T-helper 22 cell (primary cell): ENCODE results near the gene SMAD3.

ENCODE experiments used
- DNase-seq: peaks from one replicate; pipeline ENCODE4 v3.0.0-alpha.2; 2020; ENCODE audit warnings: low read depth

SMAD3 gene

DNA sequence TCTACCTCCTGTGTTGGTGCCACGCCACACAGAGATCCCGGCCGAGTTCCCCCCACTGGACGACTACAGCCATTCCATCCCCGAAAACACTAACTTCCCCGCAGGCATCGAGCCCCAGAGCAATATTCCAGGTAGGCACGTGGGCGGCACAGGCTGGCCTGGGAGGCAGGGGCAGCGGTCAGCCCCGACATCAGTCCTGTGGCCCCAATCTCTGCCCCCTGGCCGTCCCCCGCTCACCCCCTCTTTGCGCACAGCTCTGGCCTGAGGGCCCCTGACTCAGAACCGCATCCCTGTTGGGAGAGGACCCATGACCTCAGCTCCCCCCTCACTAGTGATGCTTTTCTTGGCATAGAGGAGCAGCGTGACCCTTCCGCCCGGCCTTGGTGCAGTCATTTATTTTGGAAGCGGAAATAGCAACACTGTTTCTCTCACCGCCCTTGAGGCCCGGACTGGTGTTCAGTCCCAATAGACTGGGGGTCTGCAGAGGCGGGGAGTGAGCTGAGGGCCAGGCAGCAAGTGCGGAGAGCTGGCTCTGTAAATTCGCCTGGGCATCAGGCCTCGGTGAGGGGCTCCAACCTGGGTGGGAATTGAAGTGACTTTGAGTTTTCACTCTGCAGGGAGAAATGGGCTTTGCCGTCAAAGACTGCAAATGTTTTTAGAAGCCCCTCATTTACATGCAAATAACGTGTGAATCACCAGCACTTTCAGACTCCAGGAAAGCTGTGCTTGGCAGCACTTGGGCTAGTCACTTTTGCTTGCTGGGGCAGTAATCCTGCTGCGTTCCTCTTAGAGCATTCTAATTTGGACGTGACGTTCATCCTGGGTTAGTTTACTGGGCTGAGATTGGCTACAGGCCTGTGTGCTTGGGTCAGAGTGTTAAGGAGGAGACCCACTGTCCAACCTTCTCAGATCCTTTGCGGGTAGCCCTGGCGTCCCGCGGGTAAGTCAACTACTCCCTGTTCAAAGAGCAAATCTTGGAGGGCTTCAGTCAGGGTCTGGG, 100.2 kb downstream of the SMAD3 start:
- no peak for DNase-seq

DNA sequence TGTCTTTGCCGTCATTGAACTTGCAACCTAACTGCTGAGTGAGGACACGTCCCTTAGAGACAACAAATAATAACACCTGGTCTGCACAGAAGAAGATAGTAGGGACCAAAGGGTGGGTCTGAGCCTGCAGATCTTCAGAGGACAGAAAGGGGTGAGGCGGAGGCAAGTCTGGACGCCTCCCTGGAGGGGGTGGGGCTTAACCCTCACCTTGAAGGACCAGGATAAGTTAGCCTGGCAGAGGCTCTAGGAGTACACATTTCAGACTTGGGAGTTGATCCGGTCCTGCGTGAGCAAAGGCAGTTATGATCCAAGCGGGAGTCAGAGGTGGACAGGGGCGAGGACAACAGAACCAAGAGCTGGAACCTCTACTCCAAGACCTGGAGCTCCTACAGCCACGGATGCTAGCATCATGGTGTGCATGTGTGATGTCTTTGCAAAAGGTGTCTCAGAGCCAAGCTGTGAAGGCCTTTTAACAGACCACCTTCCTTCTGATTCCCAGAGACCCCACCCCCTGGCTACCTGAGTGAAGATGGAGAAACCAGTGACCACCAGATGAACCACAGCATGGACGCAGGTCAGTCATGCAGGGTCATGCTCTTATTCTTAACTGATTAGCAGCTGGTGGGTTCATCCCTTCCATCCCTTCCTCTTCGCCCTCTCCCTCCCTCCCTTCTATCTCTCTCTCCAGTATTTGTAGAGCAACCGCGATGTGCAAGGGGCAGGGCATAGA, 101.0 kb downstream of the SMAD3 start:
- no peak for DNase-seq

DNA sequence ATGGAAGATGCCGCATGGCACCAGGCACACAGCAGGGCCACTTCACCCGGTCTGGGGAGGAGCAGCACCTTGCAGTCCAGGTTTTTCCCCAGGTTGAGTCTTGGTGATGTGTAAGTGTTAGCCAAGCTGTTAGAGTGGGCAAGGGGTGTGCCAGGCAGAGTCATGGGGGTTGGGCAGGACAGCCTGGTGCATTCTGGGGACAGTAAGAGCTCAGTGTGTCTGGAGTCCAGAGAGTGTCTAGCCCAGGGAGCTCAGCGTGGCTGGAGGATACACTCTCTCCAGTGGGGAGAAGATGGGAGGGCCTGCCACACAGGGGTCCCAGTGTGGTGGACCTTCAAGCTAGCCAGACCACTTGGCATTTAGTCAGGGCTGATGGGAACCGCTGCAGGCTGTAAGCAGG, 101.7 kb downstream of the SMAD3 start:
- DNase-seq: no peak

DNA sequence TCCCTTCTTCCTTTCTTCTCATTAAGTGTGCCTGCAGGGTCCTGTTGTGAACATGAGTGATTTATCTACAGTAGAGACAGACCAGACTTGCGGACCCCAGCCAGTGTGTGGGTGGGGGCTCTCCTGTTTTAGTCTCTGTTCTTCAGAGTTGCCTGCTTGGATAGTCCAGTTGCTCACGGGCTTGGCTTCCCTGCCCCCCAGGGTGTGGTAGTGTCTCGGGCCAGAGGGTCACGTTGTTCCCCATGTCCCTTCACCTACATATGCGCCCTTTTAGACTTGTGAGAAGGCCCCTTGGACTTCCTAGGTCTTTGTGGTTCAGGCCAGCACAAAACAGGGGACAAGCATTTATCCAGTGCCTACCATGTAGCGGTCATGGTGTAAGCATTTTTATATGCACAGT, 103.3 kb downstream of the SMAD3 start:
- DNase-seq: no peak

DNA sequence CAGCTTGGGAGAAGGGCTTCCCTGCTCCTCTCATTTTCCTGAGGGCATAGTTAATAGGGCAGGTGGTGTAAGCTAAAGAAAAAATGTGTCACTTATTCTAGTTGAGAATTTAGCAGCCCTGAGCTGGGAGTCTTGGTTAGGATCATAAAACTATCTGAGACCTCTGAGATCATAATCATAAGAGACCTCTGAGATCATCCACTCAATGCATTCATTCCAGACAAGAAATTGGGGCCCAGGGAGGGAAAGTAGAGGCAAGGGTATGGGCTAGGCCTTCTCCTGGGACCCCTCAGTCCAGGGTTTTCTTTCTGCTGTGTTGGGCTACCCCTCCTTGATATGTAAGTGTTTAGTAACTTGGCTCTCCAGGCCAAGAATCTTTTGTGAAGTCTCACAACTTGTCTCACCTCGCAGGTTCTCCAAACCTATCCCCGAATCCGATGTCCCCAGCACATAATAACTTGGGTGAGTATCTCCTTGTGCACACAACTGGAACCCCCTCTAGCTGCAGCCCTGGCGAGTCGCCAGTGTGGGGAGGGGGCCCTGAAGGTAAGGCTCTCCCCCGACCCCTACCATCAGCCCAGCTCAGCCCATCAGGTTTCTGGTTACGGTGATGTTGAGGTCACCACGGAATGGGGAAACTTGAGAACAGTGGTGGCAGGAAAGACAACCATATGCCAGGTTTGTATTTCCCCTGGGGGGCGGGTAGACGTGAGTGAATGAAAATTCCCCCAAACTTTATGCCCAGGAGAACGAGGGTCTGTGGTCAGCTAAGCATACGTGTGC, 104.9 kb downstream of the SMAD3 start:
- no peak for DNase-seq

DNA sequence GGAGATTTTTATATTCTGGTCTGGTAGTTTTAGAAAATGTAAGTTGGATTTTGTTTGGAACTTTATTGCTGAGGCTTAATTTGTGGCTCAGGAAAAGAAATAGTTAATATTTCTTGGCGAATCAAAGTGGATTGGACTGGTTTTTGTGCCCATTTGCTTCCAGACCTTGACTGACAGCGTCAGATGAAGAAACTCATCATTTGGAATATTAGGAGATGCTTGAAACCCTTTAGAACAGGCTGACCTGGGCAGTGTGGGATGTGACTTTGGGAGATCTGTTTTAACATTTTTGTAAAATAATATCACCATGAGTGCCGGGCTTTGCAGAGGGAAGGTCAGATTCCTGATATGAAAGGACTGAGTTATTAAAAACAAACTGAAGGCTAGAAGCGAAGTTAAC, 106.1 kb downstream of the SMAD3 start:
- DNase-seq: no peak

DNA sequence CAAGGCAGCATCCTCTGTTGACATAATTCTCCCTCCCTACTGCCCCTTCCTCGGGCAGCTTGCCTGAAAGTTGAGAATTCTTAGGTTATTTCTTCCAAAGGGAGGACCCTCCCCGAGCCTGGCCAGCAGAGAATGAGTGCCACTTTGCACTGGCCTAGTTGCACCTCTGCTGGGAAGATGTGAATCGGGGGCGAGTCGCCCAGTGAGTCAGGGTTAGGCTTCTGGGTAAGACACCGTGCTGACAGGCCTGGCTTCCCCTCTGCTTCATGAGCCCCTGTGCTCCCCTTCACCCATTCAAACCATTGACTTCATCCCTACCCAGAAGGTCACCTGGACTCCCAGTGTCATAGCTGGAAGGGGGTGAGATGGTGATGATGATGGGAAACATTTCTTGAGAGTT, 106.8 kb downstream of the SMAD3 start:
- DNase-seq: no peak

DNA sequence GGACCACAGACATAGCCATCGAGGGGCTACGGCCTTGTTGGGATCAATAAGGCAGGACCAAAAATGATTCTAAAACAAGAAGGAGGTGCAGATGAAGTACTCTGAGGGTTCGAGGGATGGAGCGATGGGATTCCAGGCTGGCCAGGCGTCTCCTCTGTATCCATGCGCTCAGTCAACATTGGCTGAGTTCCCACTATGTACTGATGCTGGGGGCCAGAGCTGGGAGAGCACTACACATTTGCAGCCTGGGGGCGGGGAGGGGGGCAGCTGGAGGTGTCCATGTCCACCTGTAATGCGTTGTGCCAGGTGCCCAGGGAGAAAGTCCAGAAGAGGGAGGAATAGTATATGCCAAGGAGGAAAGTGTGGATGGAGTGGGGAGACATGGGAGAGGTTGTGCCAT, 107.6 kb downstream of the SMAD3 start:
- no peak for DNase-seq

DNA sequence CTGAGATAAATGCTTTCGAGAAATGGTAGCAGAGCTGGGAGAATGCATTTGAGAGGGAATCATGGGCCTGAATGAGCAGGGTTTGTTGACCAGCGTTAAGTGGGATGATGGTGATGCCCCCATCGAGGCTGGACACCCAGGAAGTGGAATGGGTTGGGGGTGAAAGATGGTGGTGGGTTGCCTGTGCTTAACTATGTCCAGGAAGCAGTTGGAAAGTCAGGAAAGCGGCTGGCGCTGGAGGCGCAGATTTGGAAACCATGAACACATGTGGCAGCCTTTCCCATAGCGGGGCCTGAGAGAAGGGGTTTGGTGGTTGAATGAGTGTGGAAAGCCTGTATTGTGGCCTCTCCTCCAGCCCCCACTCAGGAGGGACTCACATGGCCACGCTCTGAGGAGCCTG, 108.4 kb downstream of the SMAD3 start:
- no peak for DNase-seq

DNA sequence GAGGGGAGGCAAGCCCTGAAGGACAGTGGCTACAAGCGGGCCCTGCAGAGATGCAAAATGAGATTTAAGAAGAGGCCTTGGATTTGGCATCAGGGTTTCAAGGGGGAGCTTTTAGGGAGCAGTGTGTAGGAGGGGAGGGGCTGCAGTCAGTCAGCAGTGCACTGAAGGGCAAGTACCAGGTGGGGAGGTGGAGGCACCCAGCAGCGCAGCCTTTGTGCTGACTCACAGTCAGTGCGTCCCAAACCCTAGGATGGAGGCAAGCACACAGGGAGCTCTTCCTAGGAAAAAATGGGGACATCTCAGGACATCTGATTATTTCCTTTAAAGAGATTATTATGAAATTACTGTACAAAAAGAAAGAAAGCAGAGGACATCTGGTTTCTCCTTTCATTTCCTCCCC, 109.0 kb downstream of the SMAD3 start:
- no peak for DNase-seq

DNA sequence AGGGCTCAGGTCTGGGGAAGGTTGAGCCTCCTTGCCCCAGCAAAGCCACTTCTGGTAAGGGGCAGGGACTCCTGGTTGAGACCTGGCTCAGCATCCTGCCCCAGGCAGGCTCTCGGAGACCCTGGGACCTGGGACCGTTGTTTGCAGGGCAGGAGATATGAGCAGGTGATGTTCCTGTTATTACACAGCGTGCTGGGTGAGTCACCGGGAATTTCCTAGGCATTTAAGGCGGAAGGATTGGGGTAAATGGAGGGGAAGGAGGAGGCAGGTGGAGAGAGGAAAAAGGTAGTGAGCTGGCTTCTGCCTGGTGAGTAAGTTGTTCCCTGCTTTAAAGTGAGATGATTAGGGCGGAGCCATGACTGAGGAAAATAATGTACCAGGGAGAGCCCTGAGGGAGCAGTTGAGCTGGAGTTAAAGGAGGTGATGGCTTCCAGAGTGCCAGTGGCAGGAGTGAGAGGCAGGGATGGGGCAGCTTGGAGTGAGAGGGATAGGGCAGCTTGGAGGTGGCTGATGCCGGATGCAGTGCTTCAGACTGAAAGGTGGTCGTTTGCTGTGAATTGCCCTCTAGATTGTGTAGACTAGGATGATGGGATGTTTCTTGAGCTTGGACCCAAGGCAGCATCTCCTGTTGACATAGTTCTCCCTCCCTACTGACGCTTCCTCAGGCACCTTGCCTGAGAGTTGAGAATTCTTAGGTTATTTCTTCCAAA, 109.6 kb downstream of the SMAD3 start:
- no peak for DNase-seq

DNA sequence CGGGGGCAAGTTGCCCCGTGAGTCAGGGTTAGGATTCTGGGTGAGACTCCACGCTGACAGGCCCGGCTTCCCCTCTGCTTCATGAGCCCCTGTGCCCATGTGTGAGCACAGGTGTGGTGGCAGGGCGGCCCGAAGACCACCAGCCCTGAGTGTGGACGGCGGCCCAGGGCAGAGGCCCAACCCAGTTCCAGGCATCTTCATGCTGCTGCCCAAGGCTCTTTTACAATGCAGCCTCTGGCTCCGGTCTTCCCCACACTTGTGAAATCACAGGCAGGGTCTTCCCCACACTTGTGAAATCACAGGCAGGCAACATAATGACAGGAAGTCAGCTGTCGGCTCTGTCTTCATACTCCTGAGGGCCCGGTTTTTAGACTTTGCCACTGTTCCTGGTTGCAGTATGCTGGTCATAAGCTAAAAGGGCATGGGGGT, 110.3 kb downstream of the SMAD3 start:
- DNase-seq: no peak

DNA sequence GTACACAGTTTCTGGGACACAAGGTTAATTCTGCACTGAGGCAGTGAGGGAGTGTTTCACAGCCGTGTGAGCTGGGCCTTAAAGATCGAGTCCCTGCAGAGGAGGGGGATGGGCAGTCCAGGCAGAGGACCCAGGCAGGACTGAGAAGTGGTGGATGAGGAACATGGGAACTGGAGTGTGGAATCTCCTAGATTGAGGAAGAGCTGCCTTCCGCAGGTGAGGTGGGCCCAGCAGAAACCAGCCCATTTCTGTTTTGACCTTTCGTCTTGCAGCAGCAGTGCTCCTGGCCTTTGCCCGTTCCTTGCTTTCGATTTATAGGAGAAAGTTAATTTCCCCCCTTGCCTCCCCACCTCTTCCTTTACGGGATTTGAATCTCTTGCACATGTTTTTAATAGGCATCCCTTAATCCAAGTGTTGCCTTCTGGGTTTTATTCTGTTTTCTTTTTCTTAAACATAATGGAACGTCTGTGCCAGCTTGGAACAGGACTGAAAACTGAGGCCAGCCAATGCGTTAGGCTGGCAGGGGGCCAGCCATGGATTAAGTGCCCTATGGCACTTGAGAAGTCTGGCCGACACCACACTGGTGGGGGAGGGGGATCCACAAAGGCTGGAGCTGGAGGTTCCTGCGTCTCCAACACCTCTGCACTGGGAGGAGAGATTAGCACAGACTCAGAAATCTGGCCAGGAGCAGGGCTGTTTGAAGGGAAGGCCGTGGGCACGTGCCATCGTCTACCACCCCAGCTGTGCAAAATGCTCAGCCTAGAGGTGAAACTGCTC, 111.0 kb downstream of the SMAD3 start:
- no peak for DNase-seq

DNA sequence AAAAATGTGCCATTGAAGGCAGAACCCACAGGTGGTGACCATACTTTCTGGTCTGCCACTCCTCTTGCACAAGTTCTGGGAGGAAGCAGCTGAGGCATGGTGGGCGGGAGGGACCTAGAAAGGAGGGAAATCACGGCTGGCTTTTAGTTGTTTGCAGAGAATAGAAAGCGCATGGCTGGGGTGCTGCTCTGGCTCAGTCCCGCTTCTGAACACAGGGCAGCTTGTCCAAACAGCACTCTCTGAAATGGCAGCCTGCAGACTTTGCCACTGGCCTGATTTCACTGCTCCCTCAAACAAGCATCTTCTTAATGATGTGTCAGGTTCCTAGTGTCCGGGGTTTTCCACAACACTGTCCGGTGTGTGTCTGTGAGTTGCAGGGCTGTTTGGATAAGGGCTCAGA, 112.3 kb downstream of the SMAD3 start:
- no peak for DNase-seq

DNA sequence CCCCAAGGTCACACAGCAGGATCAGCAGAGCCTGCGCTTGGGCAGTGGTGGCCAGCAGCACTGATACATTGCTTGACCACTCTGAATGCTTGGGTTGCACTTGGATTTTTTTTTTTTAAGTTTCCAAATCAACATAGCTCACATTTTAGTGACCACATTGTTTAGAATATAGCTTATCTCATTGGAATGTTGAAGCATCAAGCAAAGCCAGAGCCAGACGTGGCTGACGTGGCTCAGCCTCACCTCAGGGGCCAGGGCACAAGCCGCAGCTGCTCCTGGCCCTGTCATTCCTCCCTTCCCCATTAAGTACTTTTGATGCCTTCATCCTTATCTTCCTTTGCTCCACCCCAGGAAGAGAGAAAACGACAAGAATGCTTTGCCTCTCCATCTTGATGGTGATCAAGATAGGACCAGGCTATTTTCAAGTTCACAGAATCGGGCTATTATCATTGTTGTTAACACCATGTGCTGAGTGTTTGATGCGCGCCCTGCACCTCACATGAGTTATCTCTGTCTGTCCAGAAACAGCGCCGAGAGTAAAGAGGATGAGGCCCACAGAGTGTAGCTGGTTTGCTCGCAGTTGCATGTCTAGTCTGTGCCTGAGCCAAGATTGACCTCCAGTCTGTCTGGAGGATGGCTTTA, 113.3 kb downstream of the SMAD3 start:
- DNase-seq: no peak

DNA sequence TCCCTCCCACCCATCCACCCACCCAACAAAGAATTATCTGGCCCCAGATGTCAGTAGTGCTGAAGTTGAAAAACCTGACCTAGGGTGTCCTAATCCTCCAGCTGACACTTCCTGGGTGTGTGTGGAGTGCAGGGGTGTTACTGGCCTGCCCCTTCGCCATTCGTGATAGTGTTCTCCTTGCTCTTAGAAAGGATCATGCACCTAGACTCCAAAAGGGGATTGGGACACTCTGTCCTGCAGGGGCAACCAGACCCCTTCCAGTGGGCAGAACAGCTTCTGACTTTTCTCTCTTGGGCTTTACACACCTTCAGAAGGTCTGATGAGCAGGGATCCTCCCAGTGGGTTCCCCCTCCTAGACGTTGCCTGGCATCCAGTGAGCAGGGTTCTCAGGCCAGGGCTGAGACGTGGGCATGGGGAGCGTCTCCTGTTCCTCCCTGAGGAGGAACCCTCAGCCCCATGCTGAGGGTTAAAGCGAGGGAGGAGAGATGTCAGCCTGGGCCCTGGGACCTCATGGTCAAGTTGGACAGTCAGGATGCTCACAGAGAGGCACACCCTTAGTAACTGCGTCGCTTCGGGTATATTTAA, 114.1 kb downstream of the SMAD3 start:
- DNase-seq: no peak

DNA sequence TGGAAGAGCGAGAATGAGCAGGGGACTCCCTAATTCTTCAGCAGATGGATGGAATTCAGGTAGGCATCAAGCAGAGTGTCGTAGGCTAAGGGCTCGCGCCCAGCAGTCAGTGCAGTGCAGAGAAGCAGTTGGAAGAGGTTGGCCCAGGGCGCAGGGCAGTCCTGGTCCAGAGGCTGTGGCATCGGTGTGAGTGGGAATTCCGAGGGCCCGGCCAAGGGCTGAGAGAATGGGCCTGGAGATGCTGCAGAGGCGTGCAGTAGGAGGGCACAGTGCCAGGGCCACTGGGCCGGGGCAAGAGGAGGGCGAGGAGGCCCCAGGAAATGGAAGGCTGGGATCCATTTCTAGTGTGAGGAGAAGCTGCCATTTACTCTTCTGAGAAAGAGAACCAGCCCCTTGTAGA, 114.6 kb downstream of the SMAD3 start:
- DNase-seq: no peak

DNA sequence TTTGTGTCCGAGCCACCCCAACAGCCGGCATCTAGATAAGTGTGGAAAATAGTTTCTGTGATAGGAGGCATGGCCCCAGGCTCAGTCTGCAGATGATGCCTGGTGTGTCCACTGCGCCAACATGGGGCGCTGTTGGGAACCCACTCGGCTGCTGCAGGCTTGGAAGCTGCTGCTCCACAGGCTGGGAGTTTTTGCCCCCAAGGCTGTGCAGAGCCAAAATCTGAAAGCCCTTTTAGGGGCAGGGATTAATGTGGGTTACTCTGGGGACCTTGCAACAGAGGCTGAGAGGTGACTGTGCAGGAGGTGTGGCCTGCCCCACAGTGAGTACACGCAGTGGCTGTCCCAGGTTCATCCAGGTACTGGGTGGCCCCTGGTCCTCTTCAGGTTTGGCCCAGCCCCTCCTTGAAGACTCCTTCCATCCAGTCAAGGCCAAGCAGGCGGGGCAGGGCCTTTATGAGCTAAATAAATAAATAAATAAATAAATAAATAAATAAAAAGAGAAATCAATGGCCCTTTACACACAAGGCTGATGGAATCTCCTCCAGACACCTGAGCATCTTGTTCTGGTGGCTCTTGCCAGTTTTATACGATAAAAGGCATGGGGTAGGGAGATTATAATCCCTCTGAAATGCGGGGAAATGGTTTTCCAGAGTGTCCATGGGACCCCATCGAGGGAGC, 115.3 kb downstream of the SMAD3 start:
- no peak for DNase-seq

DNA sequence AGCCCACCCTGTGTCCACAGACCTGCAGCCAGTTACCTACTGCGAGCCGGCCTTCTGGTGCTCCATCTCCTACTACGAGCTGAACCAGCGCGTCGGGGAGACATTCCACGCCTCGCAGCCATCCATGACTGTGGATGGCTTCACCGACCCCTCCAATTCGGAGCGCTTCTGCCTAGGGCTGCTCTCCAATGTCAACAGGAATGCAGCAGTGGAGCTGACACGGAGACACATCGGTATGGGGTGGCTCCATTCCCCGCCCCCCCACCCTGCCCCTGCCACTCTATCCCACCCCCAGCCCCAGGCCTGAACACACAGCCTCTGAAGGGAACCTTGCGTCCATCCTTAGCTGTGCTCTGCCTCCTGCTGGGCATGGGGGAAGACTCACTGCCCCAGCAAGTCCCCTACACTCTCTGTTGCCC, 115.8 kb downstream of the SMAD3 start:
- DNase-seq: no peak
